GM13976 (cell line): ENCODE data around the gene VPS16.
"Not testable (repeated sequence)": the region's sequence is repeated elsewhere in the genome, so short reads cannot be mapped to it uniquely, and the experiment has no call there.

Experiments
- DNase-seq: peaks from one replicate; pipeline ENCODE4 v3.0.0; 2012; ENCODE audit warnings: low spot score
- in situ Hi-C: fragments of 300-500 bp; cut with MboI; formaldehyde crosslinking; loops from one replicate; pipeline ENCODE4 v1.12.0; 2022; ENCODE audit warnings: low sequenced_read_pairs, mixed read lengths, inconsistent platforms; ENCODE audit not compliant: unreplicated experiment
- TF ChIP-seq, protein P1 (sequence below): IDR thresholded peaks from 2 replicates; pipeline ENCODE4 v1.5.1; 2012; ENCODE audit warnings: borderline replicate concordance, mild to moderate bottlenecking; ENCODE audit not compliant: insufficient read depth; ENCODE audit errors: extremely low read depth, missing control alignments, control extremely low read depth

Gene VPS16

GRCh38 chr20:2807019-2807418 is 33.5 kb upstream of the VPS16 start:
- TF ChIP-seq, protein P1, sequence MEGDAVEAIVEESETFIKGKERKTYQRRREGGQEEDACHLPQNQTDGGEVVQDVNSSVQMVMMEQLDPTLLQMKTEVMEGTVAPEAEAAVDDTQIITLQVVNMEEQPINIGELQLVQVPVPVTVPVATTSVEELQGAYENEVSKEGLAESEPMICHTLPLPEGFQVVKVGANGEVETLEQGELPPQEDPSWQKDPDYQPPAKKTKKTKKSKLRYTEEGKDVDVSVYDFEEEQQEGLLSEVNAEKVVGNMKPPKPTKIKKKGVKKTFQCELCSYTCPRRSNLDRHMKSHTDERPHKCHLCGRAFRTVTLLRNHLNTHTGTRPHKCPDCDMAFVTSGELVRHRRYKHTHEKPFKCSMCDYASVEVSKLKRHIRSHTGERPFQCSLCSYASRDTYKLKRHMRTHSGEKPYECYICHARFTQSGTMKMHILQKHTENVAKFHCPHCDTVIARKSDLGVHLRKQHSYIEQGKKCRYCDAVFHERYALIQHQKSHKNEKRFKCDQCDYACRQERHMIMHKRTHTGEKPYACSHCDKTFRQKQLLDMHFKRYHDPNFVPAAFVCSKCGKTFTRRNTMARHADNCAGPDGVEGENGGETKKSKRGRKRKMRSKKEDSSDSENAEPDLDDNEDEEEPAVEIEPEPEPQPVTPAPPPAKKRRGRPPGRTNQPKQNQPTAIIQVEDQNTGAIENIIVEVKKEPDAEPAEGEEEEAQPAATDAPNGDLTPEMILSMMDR, result no peak
- DNase-seq, result no peak
- in situ Hi-C loops, result no loop called here

GRCh38 chr20:2807929-2808328 is 32.6 kb upstream of the VPS16 start:
- DNase-seq, in situ Hi-C loops: not testable (repeated sequence)

DNA sequence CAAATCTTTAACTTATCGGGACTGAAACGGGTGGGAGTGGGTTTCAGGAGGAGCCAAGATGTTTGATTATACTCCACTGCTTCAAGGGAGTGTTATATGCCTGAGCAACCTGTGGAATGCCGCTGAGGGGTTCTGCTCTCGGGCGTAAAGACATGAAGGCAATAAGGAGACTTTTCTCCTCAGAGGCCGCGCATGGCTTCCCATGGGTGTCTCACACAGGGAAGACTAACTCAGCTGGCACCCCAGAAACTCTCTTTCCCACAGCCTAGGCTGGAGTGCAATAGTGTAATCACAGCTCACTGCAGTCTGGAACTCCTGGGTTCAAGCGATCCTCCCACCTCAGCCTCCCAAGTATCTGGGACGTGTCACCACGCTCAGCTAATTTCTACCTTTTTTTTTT is 30.9 kb upstream of the VPS16 start:
- TF ChIP-seq, protein P1, result no peak
- in situ Hi-C loops, result no loop called here

GRCh38 chr20:2812189-2812588 is 28.4 kb upstream of the VPS16 start:
- DNase-seq, result no peak
- TF ChIP-seq, protein P1, result no peak
- in situ Hi-C loops, result no loop called here

More for the DNA sequence above, 30.9 kb upstream of the VPS16 start:
- no peak for DNase-seq

- TF ChIP-seq, protein P1, result no peak
- in situ Hi-C loops, result no loop called here
- no peak for DNase-seq
These were observed 26.5 kb upstream of the VPS16 start for GRCh38 chr20:2814076-2814475.

GRCh38 chr20:2814587-2815051 is 25.9 kb upstream of the VPS16 start, which contains the start of gene C20orf141:
Gene C20orf141, plus strand, starts transcription at chr20:2814987. Its CDS starts 198 bp downstream, at chr20:2815185.
- DNase-seq, result no peak
- TF ChIP-seq, protein P1, result no peak
- in situ Hi-C loops, result no loop called here

- in situ Hi-C loops, result no loop called here
- TF ChIP-seq, protein P1, result no peak
- no peak for DNase-seq
These were observed 25.2 kb upstream of the VPS16 start for GRCh38 chr20:2815242-2815900.
